ENCODE results near the gene KHDRBS2.

GRCh38 chr6:61640463-61640862 lies 645.6 kb downstream of the KHDRBS2 start:
- TF ChIP-seq CTCF (IDR thresholded peaks at IDR 0.05; ENCODE audit: low read depth, low read length) (no peak), POLR2A (IDR thresholded peaks at IDR 0.05; ENCODE audit: extremely low read depth, insufficient read length) (no peak), MAX (IDR thresholded peaks at IDR 0.05; ENCODE audit: low read depth, low read length) (no peak), MYC (IDR thresholded peaks at IDR 0.05; ENCODE audit: low read depth, low read length) (no peak)
